Loucy (cell line): ENCODE data around the gene GPATCH4.
A peak's percentile ranks its signal among the peaks of the same experiment; 100 is the strongest.

Experiments used
- H2AFZ ChIP-seq: fragments of 200-600 bp; sonication (generic); 2 replicates; pipeline ENCODE4 v1.6.0; 2016; ENCODE audit warnings: antibody characterized with exemption, mild to moderate bottlenecking, low read length, moderate library complexity
- H3F3A ChIP-seq: fragments of 200-600 bp; 2 replicates; pipeline ENCODE4 v1.6.0; 2016; ENCODE audit warnings: antibody characterized with exemption, low read depth, mild to moderate bottlenecking
- H3K27me3 ChIP-seq: fragments of 200-600 bp; sonication (generic); 2 replicates; pipeline ENCODE4 v1.6.1; 2014; ENCODE audit warnings: low read length, mild to moderate bottlenecking; ENCODE audit not compliant: insufficient read depth, poor library complexity, severe bottlenecking
- H3K36me3 ChIP-seq: fragments of 200-600 bp; sonication (generic); 2 replicates; pipeline ENCODE4 v1.6.1; 2016; ENCODE audit warnings: low read length; ENCODE audit not compliant: insufficient read depth
- H3K4me1 ChIP-seq: fragments of 200-600 bp; sonication (generic); 2 replicates; pipeline ENCODE4 v1.5.1; 2014; ENCODE audit warnings: low read length, mild to moderate bottlenecking; ENCODE audit not compliant: insufficient read depth, poor library complexity, severe bottlenecking
- H3K4me2 ChIP-seq: fragments of 200-600 bp; sonication (generic); 2 replicates; pipeline ENCODE4 v1.6.0; 2014; ENCODE audit warnings: antibody characterized with exemption, low read length, low read depth, mild to moderate bottlenecking; ENCODE audit not compliant: poor library complexity, severe bottlenecking
- H3K4me3 ChIP-seq: fragments of 200-600 bp; sonication (generic); 2 replicates; pipeline ENCODE4 v1.5.1; 2014; ENCODE audit warnings: low read length, mild to moderate bottlenecking, mixed read lengths; ENCODE audit not compliant: poor library complexity, severe bottlenecking
- H3K79me2 ChIP-seq: fragments of 200-600 bp; sonication (generic); 2 replicates; pipeline ENCODE4 v1.6.1; 2014; ENCODE audit warnings: low read length; ENCODE audit not compliant: insufficient read depth
- H3K9ac ChIP-seq: fragments of 200-600 bp; sonication (generic); 2 replicates; pipeline ENCODE4 v1.6.0; 2014; ENCODE audit warnings: mild to moderate bottlenecking, low read depth, low read length, moderate library complexity; ENCODE audit not compliant: poor library complexity, severe bottlenecking
- H3K9me2 ChIP-seq: fragments of 200-600 bp; sonication (generic); replicated peaks from 2 replicates; pipeline ENCODE4 v1.6.1; 2016; ENCODE audit warnings: low read depth, low read length, mixed read lengths
- H3K9me3 ChIP-seq: fragments of 200-600 bp; sonication (generic); 2 replicates; pipeline ENCODE4 v1.6.1; 2014; ENCODE audit warnings: mild to moderate bottlenecking, antibody characterized with exemption, low read length, low read depth; ENCODE audit not compliant: insufficient read depth
- H4K20me1 ChIP-seq: fragments of 200-600 bp; sonication (generic); 2 replicates; pipeline ENCODE4 v1.6.0; 2014; ENCODE audit warnings: antibody characterized with exemption, low read length, mild to moderate bottlenecking; ENCODE audit not compliant: insufficient read depth, poor library complexity, severe bottlenecking
- EZH2phosphoT487 ChIP-seq: fragments of 200-600 bp; IDR thresholded peaks from 2 replicates; pipeline ENCODE4 v1.6.1; 2018; ENCODE audit warnings: antibody characterized with exemption, mild to moderate bottlenecking, moderate library complexity, borderline replicate concordance
- TF ChIP-seq, protein P1 (sequence below): fragments of 200-600 bp; sonication (generic); conservative IDR thresholded peaks from 2 replicates; pipeline ENCODE4 v1.5.1; 2014; ENCODE audit warnings: mild to moderate bottlenecking, antibody characterized with exemption, low read length

GPATCH4 gene

DNA sequence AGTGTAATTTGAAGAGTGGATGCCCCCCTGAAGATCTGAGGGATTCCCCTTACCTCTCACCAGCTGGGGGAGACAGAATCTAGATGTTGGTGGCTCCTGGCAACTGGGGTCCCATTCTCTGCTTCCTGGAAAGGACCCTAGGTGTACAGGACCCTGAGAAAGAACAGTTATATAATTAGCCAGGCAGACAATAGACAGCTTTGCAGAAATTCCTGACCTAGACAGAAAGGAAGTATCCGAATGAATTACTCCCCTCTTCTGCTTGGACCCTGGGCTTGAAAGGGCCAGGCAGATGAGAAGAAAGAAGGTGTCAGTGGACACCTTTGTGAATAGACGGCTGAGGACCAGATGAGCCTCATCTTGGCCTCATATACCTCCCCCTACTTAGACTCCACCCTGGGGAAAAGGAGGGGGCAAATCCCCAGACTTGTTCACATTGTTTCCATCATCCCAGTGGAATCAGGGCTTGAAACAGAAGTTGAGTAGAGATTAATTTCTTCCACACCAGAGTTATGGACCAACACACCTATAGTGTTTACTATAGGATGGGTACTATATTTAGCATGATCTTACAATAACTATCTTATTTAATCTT, 27.1 kb downstream of the GPATCH4 start:
- Histone ChIP-seq H3K36me3 (no peaks in the 10 kb centered on the region), H3F3A (no peaks in the 10 kb centered on the region), H3K4me2 (no peak overlapping the region), H4K20me1 (no peaks in the 10 kb centered on the region), H3K4me1 (peaks cover 24% of the 10 kb centered on the region), H3K9me2 (no peaks in the 10 kb centered on the region), H2AFZ (0 out of 2 replicates have a peak overlapping the region, but pooled peaks have one; percentile 40), H3K9ac (no peak overlapping the region), H3K9me3 (no peaks in the 10 kb centered on the region), H3K79me2 (peaks cover 25% of the 10 kb centered on the region), H3K27me3 (no peaks in the 10 kb centered on the region), H3K4me3 (no peak overlapping the region)
- TF ChIP-seq, protein P1, sequence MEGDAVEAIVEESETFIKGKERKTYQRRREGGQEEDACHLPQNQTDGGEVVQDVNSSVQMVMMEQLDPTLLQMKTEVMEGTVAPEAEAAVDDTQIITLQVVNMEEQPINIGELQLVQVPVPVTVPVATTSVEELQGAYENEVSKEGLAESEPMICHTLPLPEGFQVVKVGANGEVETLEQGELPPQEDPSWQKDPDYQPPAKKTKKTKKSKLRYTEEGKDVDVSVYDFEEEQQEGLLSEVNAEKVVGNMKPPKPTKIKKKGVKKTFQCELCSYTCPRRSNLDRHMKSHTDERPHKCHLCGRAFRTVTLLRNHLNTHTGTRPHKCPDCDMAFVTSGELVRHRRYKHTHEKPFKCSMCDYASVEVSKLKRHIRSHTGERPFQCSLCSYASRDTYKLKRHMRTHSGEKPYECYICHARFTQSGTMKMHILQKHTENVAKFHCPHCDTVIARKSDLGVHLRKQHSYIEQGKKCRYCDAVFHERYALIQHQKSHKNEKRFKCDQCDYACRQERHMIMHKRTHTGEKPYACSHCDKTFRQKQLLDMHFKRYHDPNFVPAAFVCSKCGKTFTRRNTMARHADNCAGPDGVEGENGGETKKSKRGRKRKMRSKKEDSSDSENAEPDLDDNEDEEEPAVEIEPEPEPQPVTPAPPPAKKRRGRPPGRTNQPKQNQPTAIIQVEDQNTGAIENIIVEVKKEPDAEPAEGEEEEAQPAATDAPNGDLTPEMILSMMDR, result no peak
- TF ChIP-seq EZH2phosphoT487, result no peak

DNA sequence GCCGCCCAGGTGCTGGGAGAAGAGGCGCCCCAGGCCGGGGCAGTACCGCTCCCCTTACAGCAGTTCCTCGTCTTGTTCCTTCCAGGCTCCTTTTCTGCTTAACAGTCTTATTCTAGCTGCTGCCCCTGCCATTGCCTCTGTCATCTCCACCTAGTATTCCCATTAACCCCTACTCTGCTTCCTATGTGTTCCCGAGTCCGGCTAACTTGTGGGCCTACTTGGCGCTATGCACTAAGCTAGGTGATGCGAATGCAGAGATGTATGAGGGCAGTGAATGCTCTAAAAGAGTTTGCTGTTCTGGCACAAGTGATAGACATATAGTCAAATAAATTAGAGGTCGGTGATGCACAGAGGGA, 28.6 kb downstream of the GPATCH4 start:
- no peaks in the 10 kb centered on the region for H4K20me1 ChIP-seq
- H3K27me3 ChIP-seq, result no peaks in the 10 kb centered on the region
- TF ChIP-seq, protein P1, result no peak
- no peak for TF ChIP-seq EZH2phosphoT487
- H3F3A ChIP-seq, result no peaks in the 10 kb centered on the region
- peaks cover 24% of the 10 kb centered on the region for H3K4me1 ChIP-seq
- peak overlapping the region; percentile 97 for H3K4me2 ChIP-seq
- no peaks in the 10 kb centered on the region for H3K36me3 ChIP-seq
- peak overlapping the region; percentile 89 for H3K4me3 ChIP-seq
- peak overlapping the region; percentile 78 for H3K9ac ChIP-seq
- peaks cover 25% of the 10 kb centered on the region for H3K79me2 ChIP-seq
- peak overlapping the region; percentile 96 for H2AFZ ChIP-seq
- H3K9me2 ChIP-seq, result no peaks in the 10 kb centered on the region
- no peaks in the 10 kb centered on the region for H3K9me3 ChIP-seq

DNA sequence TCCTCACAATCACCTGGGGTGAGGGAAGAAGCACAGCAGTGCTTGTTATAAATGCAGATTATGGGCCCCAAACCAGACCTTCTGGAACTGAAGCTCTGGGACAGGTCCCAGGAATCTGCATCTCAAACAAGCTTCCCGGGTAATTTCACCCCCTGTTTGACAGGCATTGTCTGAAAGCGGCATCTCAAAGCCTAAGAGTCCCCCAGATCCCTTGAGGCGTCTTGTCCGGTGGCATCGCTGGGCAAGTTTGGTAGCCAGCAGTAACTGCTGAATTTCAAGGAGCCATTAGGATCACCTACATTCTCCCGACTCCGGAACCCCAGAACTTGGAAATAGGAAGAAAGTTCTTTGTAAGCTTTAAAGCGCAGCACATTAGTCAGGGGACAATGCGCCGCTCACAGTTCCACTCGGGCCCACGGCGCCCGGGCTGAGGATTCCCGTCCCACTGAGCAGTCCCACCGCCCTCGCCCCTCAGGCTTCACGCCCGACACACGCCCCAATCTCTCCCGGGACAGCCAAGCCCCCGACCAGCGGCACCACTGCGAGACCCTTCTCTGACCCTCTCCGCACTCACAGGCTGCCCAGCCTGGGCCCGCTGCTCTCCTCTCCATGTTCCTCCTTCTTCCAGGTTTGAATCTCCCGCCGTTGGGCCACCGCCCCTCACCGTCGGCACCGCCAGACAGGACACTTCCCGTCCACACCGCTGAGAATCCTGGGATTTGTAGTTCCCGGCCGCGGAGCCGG, 29.2 kb downstream of the GPATCH4 start, which contains the start of gene IQGAP3:
TSS of gene IQGAP3 (minus strand) at position 647 of the 744 bp plus-strand sequence. CDS start at position 611, 36 bp downstream.
- peaks cover 25% of the 10 kb centered on the region for H3K79me2 ChIP-seq
- no peaks in the 10 kb centered on the region for H3K9me2 ChIP-seq
- H3K36me3 ChIP-seq, result no peaks in the 10 kb centered on the region
- peak within 1 kb of the TSS; percentile 96 for H2AFZ ChIP-seq
- H3K4me3 ChIP-seq, result peak within 1 kb of the TSS; percentile 89
- no peaks in the 10 kb centered on the region for H3K9me3 ChIP-seq
- TF ChIP-seq EZH2phosphoT487, result no peak
- TF ChIP-seq, protein P1, result no peak
- H4K20me1 ChIP-seq, result no peaks in the 10 kb centered on the region
- H3K27me3 ChIP-seq, result no peaks in the 10 kb centered on the region
- H3K4me2 ChIP-seq, result peak within 1 kb of the TSS; percentile 97
- H3K4me1 ChIP-seq, result peaks cover 24% of the 10 kb centered on the region
- peak within 1 kb of the TSS; percentile 78 for H3K9ac ChIP-seq
- H3F3A ChIP-seq, result no peaks in the 10 kb centered on the region
